SK-N-SH (cell line): Measurements from ENCODE around the gene CTXN3. TPM values are rescaled to one million over a fixed set of nuclear protein-coding genes. Genes with fewer than 3 reads are reported as not detected.

Experiments
- CTCF ChIA-PET: fragments of 300-600, 350-600 bp; formaldehyde crosslinking; extraction: SDS; loops from one replicate; lab custom pipeline; 2021; lab: Yijun Ruan, JAX
- POLR2A ChIA-PET: fragments of 350-600 bp; sonication (Branson Sonifier 250); formaldehyde crosslinking; extraction: SDS; loops from one replicate; lab custom pipeline; 2020; ENCODE audit warnings: antibody characterized with exemption, inconsistent platforms; lab: Yijun Ruan, JAX
- DNase-seq: peaks from one replicate; pipeline ENCODE4 v3.0.0; 2012
- H2AFZ ChIP-seq: fragments of 200-600 bp; sonication (generic); 2 replicates; pipeline ENCODE4 v1.8.1; 2016; ENCODE audit warnings: antibody characterized with exemption, mild to moderate bottlenecking, low read depth
- H3F3A ChIP-seq: fragments of 200-600 bp; sonication (generic); replicated peaks from 2 replicates; pipeline ENCODE3; 2016; ENCODE audit warnings: antibody characterized with exemption, mild to moderate bottlenecking; ENCODE audit not compliant: insufficient read depth
- H3K27ac ChIP-seq, 2 experiments: fragments of 200-500 bp in 1 of 2; fragments of 200-600 bp in 1 of 2; sonication (Bioruptor generic) in 1 of 2; sonication (generic), shearing (Covaris generic) in 1 of 2; 2 replicates each; pipeline versions ENCODE4 v1.5.1 to v1.6.1; 2014 to 2016; ENCODE audit warnings: low read depth in 2 of 2, inconsistent platforms in 1 of 2, low read length in 1 of 2, mild to moderate bottlenecking in 1 of 2, mixed read lengths in 1 of 2
- H3K27me3 ChIP-seq: fragments of 200-600 bp; sonication (generic), shearing (Covaris generic); 2 replicates; pipeline ENCODE4 v1.6.1; 2016; ENCODE audit warnings: mixed run types; ENCODE audit not compliant: insufficient read depth
- H3K36me3 ChIP-seq, 2 experiments: fragments of 200-500 bp in 1 of 2; fragments of 200-600 bp in 1 of 2; sonication (Bioruptor generic) in 1 of 2; sonication (generic) in 1 of 2; replicated peaks in 1 of 2; 2 replicates each; pipeline versions ENCODE3 to v1.5.1; 2014 to 2016; ENCODE audit warnings: low read length in 1 of 2, mild to moderate bottlenecking in 1 of 2; ENCODE audit not compliant: insufficient read depth in 2 of 2, control insufficient read depth in 1 of 2
- H3K4me1 ChIP-seq, 2 experiments: fragments of 200-500 bp in 1 of 2; fragments of 200-600 bp in 1 of 2; sonication (Bioruptor generic) in 1 of 2; sonication (generic), shearing (Covaris generic) in 1 of 2; 2 replicates each; pipeline versions ENCODE4 v1.5.1 to v1.6.1; 2014 to 2016; ENCODE audit warnings: low read depth in 1 of 2, low read length in 1 of 2, mixed run types in 1 of 2; ENCODE audit not compliant: insufficient read depth in 2 of 2, control insufficient read depth in 1 of 2
- H3K4me2 ChIP-seq: fragments of 200-600 bp; sonication (generic), shearing (Covaris generic); 2 replicates; pipeline ENCODE4 v1.6.1; 2017; ENCODE audit warnings: mixed run types
- H3K4me3 ChIP-seq, 2 experiments: fragments of 200-500 bp in 1 of 2; fragments of 200-600 bp in 1 of 2; sonication (Bioruptor generic) in 1 of 2; sonication (generic), shearing (Covaris generic) in 1 of 2; 2 replicates each; pipeline versions ENCODE4 v1.5.1 to v1.8.1; 2014 to 2016; ENCODE audit warnings: low read depth in 2 of 2, inconsistent platforms in 1 of 2, low read length in 1 of 2, mild to moderate bottlenecking in 1 of 2, mixed read lengths in 1 of 2, moderate library complexity in 1 of 2
- H3K79me2 ChIP-seq: fragments of 200-600 bp; sonication (generic); 2 replicates; pipeline ENCODE4 v1.8.1; 2017; ENCODE audit warnings: mild to moderate bottlenecking; ENCODE audit not compliant: insufficient read depth
- H3K9ac ChIP-seq: fragments of 200-600 bp; sonication (generic); 2 replicates; pipeline ENCODE4 v1.6.1; 2017; ENCODE audit warnings: mixed run types
- H3K9me2 ChIP-seq: fragments of 200-600 bp; sonication (generic); 2 replicates; pipeline ENCODE4 v1.6.1; 2017; ENCODE audit warnings: mixed run types
- H3K9me3 ChIP-seq: fragments of 200-600 bp; sonication (generic); 2 replicates; pipeline ENCODE4 v1.6.1; 2017; ENCODE audit warnings: mixed run types, mild to moderate bottlenecking, moderate library complexity
- H4K20me1 ChIP-seq: fragments of 200-600 bp; sonication (generic); 2 replicates; pipeline ENCODE4 v1.6.1; 2017; ENCODE audit warnings: mild to moderate bottlenecking, mixed run types; ENCODE audit not compliant: insufficient read depth
- CHD2 ChIP-seq: fragments of 150-350 bp; IDR thresholded peaks from 2 replicates; pipeline ENCODE4 v1.6.1; 2018; ENCODE audit warnings: low read length; ENCODE audit not compliant: partially characterized antibody
- ELF1 ChIP-seq: IDR thresholded peaks from 2 replicates; pipeline ENCODE4 v1.4.0; 2012
- EP300 ChIP-seq, 2 experiments: IDR thresholded peaks; 2 replicates each; pipeline versions ENCODE4 v1.4.0 to v1.6.1; 2012; ENCODE audit warnings: borderline replicate concordance in 1 of 2, low read depth in 1 of 2, low read length in 1 of 2
- EZH2phosphoT487 ChIP-seq: fragments of 200-600 bp; sonication (generic); IDR thresholded peaks from 2 replicates; pipeline ENCODE4 v1.6.1; 2017; ENCODE audit warnings: low read depth, mixed run types, mild to moderate bottlenecking, antibody characterized with exemption, moderate library complexity, borderline replicate concordance
- GATA2 ChIP-seq: sonication (generic); formaldehyde crosslinking; IDR thresholded peaks from 2 replicates; pipeline ENCODE4 v1.5.0; 2020; ENCODE audit warnings: mild to moderate bottlenecking, missing genetic modification reagents
- JUND ChIP-seq: IDR thresholded peaks from 2 replicates; pipeline ENCODE4 v1.4.0; 2012
- MEF2A ChIP-seq: IDR thresholded peaks from 2 replicates; pipeline ENCODE4 v1.4.0; 2012; ENCODE audit warnings: low read depth, borderline replicate concordance
- MXI1 ChIP-seq: IDR thresholded peaks from 2 replicates; pipeline ENCODE4 v1.6.1; 2012; ENCODE audit warnings: mild to moderate bottlenecking, low read depth, low read length, improper control_type of control experiment
- NFIC ChIP-seq: IDR thresholded peaks from 2 replicates; pipeline ENCODE4 v1.4.0; 2012; ENCODE audit warnings: borderline replicate concordance
- NRF1 ChIP-seq: IDR thresholded peaks from 2 replicates; pipeline ENCODE4 v1.6.1; 2012; ENCODE audit warnings: low read depth, mild to moderate bottlenecking, low read length
- POLR2AphosphoS5 ChIP-seq: IDR thresholded peaks from 2 replicates; pipeline ENCODE4 v1.6.1; 2012; ENCODE audit warnings: low read depth, low read length
- RAD21 ChIP-seq: IDR thresholded peaks from 2 replicates; pipeline ENCODE4 v1.6.1; 2012; ENCODE audit warnings: mild to moderate bottlenecking, low read length
- RCOR1 ChIP-seq: fragments of 150-350 bp; IDR thresholded peaks from 2 replicates; pipeline ENCODE4 v1.6.1; 2017; ENCODE audit warnings: antibody characterized with exemption, low read length
- RFX5 ChIP-seq: IDR thresholded peaks from 2 replicates; pipeline ENCODE4 v1.6.1; 2012; ENCODE audit warnings: mild to moderate bottlenecking, improper control_type of control experiment, low read length
- RXRA ChIP-seq: IDR thresholded peaks from 2 replicates; pipeline ENCODE4 v1.4.0; 2012; ENCODE audit warnings: low read depth, mild to moderate bottlenecking, borderline replicate concordance
- SIN3A ChIP-seq: IDR thresholded peaks from 2 replicates; pipeline ENCODE4 v1.6.1; 2012; ENCODE audit warnings: low read depth, mild to moderate bottlenecking, low read length, moderate library complexity, borderline replicate concordance
- SMC3 ChIP-seq: IDR thresholded peaks from 2 replicates; pipeline ENCODE4 v1.6.1; 2012; ENCODE audit warnings: low read depth, low read length, improper control_type of control experiment
- TAF1 ChIP-seq: IDR thresholded peaks from 2 replicates; pipeline ENCODE4 v1.6.1; 2012; ENCODE audit warnings: low read depth, mild to moderate bottlenecking, low read length, moderate library complexity, borderline replicate concordance
- TCF12 ChIP-seq: IDR thresholded peaks from 2 replicates; pipeline ENCODE4 v1.4.0; 2012
- TEAD4 ChIP-seq: IDR thresholded peaks from 2 replicates; pipeline ENCODE4 v1.4.0; 2012; ENCODE audit warnings: mild to moderate bottlenecking, borderline replicate concordance; ENCODE audit not compliant: insufficient read depth
- WGBS: methylation state at CpG from one replicate; pipeline ENCODE4 v1.1.6; 2017; ENCODE audit warnings: low lambda C conversion rate; 5-methylcytosine and 5-hydroxymethylcytosine counted together
- polyA plus RNA-seq, 3 experiments: library from polyadenylated mRNA; depleted of rRNA; stranded (reverse); fragments of >200 nt; gene quantifications; 2 replicates each; pipeline ENCODE4 v1.2.3, GENCODE V29; 2012
- TF ChIP-seq, protein P1 (sequence below): fragments of 150-350 bp; IDR thresholded peaks from 2 replicates; pipeline ENCODE4 v1.6.1; 2016; ENCODE audit warnings: mild to moderate bottlenecking, low read depth, low read length
- TF ChIP-seq, protein P2 (sequence below): IDR thresholded peaks from 2 replicates; pipeline ENCODE4 v1.4.0; 2012; ENCODE audit warnings: low read depth, borderline replicate concordance
- TF ChIP-seq, protein P3 (sequence below): IDR thresholded peaks from 2 replicates; pipeline ENCODE4 v1.6.1; 2012; ENCODE audit warnings: mild to moderate bottlenecking, low read depth, low read length, moderate library complexity

The CTXN3 gene
- polyA plus RNA-seq, 1 of the 3 experiments (the other 2 are of a cell fraction): not detected

DNA sequence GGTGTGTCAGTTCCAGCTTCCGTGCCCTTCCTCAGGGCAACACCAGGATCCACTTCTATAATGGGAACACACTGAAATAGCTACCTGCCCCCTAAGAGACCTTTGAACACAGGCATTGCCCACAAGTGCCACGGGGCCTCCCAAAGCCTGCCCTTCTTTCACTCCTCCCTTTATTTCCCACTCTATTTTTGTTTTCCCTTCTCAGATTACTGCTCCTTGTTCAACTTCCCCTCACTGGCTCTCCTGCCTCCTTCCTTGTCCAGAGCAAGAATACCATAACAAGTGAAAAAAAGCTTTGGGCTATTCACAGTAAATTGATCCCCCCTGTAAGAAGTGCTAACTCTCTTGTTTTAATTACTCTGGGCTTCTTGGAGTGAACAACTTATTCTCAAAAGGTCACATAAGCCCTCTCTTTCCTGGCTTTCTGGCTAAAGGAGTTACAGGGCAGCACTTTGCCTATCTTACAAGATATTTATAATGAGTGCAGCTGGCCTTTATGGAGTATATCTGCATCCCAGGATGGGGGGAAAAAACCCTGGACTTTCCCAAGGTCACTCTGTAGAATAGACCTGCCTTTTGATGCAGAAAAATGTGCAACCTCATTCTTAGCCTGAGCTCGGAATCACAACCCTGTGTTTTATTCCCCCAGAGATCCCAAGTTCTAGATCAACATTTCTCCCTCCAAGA is 11.3 kb downstream of the CTXN3 start:
- POLR2A ChIA-PET: no interaction called here
- Histone ChIP-seq H3K4me1 (no peaks in the 10 kb centered on the region), H4K20me1 (no peaks in the 10 kb centered on the region), H3F3A (no peaks in the 10 kb centered on the region), H3K4me2 (no peak overlapping the region), H3K9me3 (no peaks in the 10 kb centered on the region), H3K27ac (no peak overlapping the region), H3K9me2 (no peaks in the 10 kb centered on the region), H2AFZ (no peak overlapping the region), H3K4me3 (no peak overlapping the region), H3K27me3 (peaks cover 25% of the 10 kb centered on the region), H3K36me3 (no peaks in the 10 kb centered on the region), H3K9ac (no peak overlapping the region), H3K79me2 (no peaks in the 10 kb centered on the region)
- WGBS: 22% methylated on average over 3 of the region's 3 CpGs
- no peak for DNase-seq
- TF ChIP-seq SIN3A (no peak), JUND (no peak), EP300 (IDR thresholded peaks at IDR 0.05; ENCODE audit: borderline replicate concordance in 1 of 2, low read depth in 1 of 2, low read length in 1 of 2) (no peak), CHD2 (no peak), ELF1 (no peak), RCOR1 (no peak), MXI1 (no peak), GATA2 (no peak), NRF1 (no peak), POLR2AphosphoS5 (no peak)
- TF ChIP-seq, protein P1, sequence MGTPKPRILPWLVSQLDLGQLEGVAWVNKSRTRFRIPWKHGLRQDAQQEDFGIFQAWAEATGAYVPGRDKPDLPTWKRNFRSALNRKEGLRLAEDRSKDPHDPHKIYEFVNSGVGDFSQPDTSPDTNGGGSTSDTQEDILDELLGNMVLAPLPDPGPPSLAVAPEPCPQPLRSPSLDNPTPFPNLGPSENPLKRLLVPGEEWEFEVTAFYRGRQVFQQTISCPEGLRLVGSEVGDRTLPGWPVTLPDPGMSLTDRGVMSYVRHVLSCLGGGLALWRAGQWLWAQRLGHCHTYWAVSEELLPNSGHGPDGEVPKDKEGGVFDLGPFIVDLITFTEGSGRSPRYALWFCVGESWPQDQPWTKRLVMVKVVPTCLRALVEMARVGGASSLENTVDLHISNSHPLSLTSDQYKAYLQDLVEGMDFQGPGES: no peak
- TF ChIP-seq, protein P2, sequence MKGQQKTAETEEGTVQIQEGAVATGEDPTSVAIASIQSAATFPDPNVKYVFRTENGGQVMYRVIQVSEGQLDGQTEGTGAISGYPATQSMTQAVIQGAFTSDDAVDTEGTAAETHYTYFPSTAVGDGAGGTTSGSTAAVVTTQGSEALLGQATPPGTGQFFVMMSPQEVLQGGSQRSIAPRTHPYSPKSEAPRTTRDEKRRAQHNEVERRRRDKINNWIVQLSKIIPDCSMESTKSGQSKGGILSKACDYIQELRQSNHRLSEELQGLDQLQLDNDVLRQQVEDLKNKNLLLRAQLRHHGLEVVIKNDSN: no peak
- CTCF ChIA-PET: no interaction called here

DNA sequence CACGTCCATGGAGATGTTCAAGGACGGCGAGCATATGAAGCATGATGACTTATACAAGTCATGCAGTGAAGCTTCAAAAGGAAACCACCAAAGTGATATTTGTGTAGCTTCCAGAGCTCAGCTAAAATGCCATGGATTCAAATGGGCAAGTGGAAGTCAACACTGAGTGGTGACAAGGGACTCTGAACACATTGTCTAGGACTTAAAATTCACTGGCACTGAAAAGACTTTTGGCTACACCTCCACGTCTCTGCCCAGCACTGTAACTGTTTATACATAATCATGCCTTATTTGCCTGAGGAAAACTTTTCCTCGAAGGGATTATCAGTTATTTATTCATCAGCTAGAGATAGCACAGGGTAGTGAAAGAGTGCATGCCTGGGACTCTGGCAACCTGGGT is 15.2 kb downstream of the CTXN3 start:
- Histone ChIP-seq H3K27ac (no peak overlapping the region), H3K9me2 (no peaks in the 10 kb centered on the region), H3K79me2 (no peaks in the 10 kb centered on the region), H3F3A (no peaks in the 10 kb centered on the region), H3K4me3 (no peak overlapping the region), H3K4me1 (no peaks in the 10 kb centered on the region), H3K27me3 (peaks cover 4% of the 10 kb centered on the region; the same call in 1 of the 2 replicates), H4K20me1 (no peaks in the 10 kb centered on the region), H3K4me2 (no peak overlapping the region), H3K9ac (no peak overlapping the region), H3K9me3 (no peaks in the 10 kb centered on the region), H2AFZ (no peak overlapping the region), H3K36me3 (no peaks in the 10 kb centered on the region)
- WGBS: 48% methylated on average over 5 of the region's 5 CpGs
- no peak for DNase-seq
- POLR2A ChIA-PET: no interaction called here
- CTCF ChIA-PET: no interaction called here
- TF ChIP-seq RCOR1 (no peak), SMC3 (no peak), RAD21 (no peak), MEF2A (no peak), NRF1 (no peak), TAF1 (no peak), TCF12 (no peak), ELF1 (no peak), RFX5 (no peak), EZH2phosphoT487 (no peak), NFIC (no peak), TEAD4 (no peak), GATA2 (no peak), RXRA (no peak)
- TF ChIP-seq, protein P1: no peak
- TF ChIP-seq, protein P3, sequence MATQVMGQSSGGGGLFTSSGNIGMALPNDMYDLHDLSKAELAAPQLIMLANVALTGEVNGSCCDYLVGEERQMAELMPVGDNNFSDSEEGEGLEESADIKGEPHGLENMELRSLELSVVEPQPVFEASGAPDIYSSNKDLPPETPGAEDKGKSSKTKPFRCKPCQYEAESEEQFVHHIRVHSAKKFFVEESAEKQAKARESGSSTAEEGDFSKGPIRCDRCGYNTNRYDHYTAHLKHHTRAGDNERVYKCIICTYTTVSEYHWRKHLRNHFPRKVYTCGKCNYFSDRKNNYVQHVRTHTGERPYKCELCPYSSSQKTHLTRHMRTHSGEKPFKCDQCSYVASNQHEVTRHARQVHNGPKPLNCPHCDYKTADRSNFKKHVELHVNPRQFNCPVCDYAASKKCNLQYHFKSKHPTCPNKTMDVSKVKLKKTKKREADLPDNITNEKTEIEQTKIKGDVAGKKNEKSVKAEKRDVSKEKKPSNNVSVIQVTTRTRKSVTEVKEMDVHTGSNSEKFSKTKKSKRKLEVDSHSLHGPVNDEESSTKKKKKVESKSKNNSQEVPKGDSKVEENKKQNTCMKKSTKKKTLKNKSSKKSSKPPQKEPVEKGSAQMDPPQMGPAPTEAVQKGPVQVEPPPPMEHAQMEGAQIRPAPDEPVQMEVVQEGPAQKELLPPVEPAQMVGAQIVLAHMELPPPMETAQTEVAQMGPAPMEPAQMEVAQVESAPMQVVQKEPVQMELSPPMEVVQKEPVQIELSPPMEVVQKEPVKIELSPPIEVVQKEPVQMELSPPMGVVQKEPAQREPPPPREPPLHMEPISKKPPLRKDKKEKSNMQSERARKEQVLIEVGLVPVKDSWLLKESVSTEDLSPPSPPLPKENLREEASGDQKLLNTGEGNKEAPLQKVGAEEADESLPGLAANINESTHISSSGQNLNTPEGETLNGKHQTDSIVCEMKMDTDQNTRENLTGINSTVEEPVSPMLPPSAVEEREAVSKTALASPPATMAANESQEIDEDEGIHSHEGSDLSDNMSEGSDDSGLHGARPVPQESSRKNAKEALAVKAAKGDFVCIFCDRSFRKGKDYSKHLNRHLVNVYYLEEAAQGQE: no peak
